ENCODE results near the gene DDX41. TPM values are rescaled to one million over a fixed set of nuclear protein-coding genes. Genes with fewer than 3 reads are reported as not detected.

The DDX41 gene
- total RNA-seq, 3 donors from 2014 or later (not counting 1 experiment from before 2014, with no cell fraction given): 66.6 to 106 (median 78.3) TPM

- intact Hi-C loops (cut with micrococcal nuclease): no loop called here
- Mint-ChIP-seq H3K36me3 (no peaks in the 10 kb centered on the region), H3K27me3 (ENCODE audit: low read depth in 2 of 2) (no peaks in the 10 kb centered on the region), H3K9me3 (no peaks in the 10 kb centered on the region), H3K4me1 (peaks cover 5 to 9% of the 10 kb centered on the region in 2 donors), H3K27ac (no peak overlapping the region), H3K4me3 (no peak overlapping the region)
- Histone ChIP-seq H3K27me3 (ENCODE audit: control insufficient read depth, insufficient read depth, low read length) (no peaks in the 10 kb centered on the region), H3K36me3 (ENCODE audit: control insufficient read depth, insufficient read depth, low read length) (peaks cover 55% of the 10 kb centered on the region), H3K4me3 (ENCODE audit: low read length) (no peak overlapping the region), H3K9me3 (ENCODE audit: control insufficient read depth, insufficient read depth, low read length) (no peaks in the 10 kb centered on the region), H3K4me1 (ENCODE audit: control insufficient read depth, insufficient read depth, low read length) (no peaks in the 10 kb centered on the region), H3K27ac (ENCODE audit: low read length) (no peak overlapping the region)
- ATAC-seq (no peak), DNase-seq (no peak)
- 95% methylated on average over 3 of the region's 3 CpGs for WGBS (ENCODE audit: insufficient coverage)
- TF ChIP-seq, protein P1, sequence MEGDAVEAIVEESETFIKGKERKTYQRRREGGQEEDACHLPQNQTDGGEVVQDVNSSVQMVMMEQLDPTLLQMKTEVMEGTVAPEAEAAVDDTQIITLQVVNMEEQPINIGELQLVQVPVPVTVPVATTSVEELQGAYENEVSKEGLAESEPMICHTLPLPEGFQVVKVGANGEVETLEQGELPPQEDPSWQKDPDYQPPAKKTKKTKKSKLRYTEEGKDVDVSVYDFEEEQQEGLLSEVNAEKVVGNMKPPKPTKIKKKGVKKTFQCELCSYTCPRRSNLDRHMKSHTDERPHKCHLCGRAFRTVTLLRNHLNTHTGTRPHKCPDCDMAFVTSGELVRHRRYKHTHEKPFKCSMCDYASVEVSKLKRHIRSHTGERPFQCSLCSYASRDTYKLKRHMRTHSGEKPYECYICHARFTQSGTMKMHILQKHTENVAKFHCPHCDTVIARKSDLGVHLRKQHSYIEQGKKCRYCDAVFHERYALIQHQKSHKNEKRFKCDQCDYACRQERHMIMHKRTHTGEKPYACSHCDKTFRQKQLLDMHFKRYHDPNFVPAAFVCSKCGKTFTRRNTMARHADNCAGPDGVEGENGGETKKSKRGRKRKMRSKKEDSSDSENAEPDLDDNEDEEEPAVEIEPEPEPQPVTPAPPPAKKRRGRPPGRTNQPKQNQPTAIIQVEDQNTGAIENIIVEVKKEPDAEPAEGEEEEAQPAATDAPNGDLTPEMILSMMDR (IDR thresholded peaks at IDR 0.05): no peak
These were observed 13.9 kb upstream of the DDX41 start for GRCh38 chr5:177530638-177531037.

GRCh38 chr5:177529247-177530203 is 12.8 kb upstream of the DDX41 start:
- DNase-seq (no peak), ATAC-seq (no peak)
- TF ChIP-seq, protein P1 (IDR thresholded peaks at IDR 0.05): no peak
- Mint-ChIP-seq H3K9me3 (no peaks in the 10 kb centered on the region), H3K27ac (no peak overlapping the region), H3K4me3 (no peak overlapping the region), H3K36me3 (no peaks in the 10 kb centered on the region), H3K27me3 (ENCODE audit: low read depth in 2 of 2) (no peaks in the 10 kb centered on the region), H3K4me1 (peaks cover 5 to 9% of the 10 kb centered on the region in 2 donors)
- WGBS (ENCODE audit: insufficient coverage): 95% methylated on average over 12 of the region's 12 CpGs
- Histone ChIP-seq H3K27ac (ENCODE audit: low read length) (no peak overlapping the region), H3K9me3 (ENCODE audit: control insufficient read depth, insufficient read depth, low read length) (no peaks in the 10 kb centered on the region), H3K27me3 (ENCODE audit: control insufficient read depth, insufficient read depth, low read length) (no peaks in the 10 kb centered on the region), H3K4me1 (ENCODE audit: control insufficient read depth, insufficient read depth, low read length) (no peaks in the 10 kb centered on the region), H3K4me3 (ENCODE audit: low read length) (no peak overlapping the region), H3K36me3 (ENCODE audit: control insufficient read depth, insufficient read depth, low read length) (peaks cover 57% of the 10 kb centered on the region)
- intact Hi-C loops (cut with micrococcal nuclease): no loop called here

DNA sequence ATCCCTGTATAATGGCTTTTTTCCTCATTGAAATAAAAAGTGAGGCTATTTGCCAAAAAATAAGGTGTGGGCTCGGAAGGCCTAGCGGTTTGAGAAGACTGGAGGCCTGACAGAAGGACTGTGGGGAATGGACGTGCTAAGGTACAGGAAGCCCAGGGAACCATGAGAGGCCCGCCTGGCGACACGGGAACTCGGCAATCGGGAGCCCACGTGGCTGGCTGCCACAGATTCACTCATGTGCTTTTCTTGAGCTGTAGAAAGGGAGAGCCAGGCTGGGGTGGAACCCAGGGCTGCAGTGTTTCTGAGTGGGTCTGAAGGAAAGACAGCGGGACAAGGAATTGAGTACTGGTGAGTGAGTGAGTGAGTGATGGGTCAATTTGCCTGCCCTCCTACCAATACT is 11.9 kb upstream of the DDX41 start:
- Mint-ChIP-seq H3K27ac (no peak overlapping the region), H3K9me3 (no peaks in the 10 kb centered on the region), H3K4me1 (peaks cover 5 to 9% of the 10 kb centered on the region in 2 donors), H3K4me3 (no peak overlapping the region), H3K36me3 (no peaks in the 10 kb centered on the region), H3K27me3 (ENCODE audit: low read depth in 2 of 2) (no peaks in the 10 kb centered on the region)
- ATAC-seq (no peak), DNase-seq (no peak)
- TF ChIP-seq, protein P1 (IDR thresholded peaks at IDR 0.05): no peak
- Histone ChIP-seq H3K4me1 (ENCODE audit: control insufficient read depth, insufficient read depth, low read length) (no peaks in the 10 kb centered on the region), H3K36me3 (ENCODE audit: control insufficient read depth, insufficient read depth, low read length) (peaks cover 61% of the 10 kb centered on the region), H3K27me3 (ENCODE audit: control insufficient read depth, insufficient read depth, low read length) (no peaks in the 10 kb centered on the region), H3K4me3 (ENCODE audit: low read length) (no peak overlapping the region), H3K9me3 (ENCODE audit: control insufficient read depth, insufficient read depth, low read length) (no peaks in the 10 kb centered on the region), H3K27ac (ENCODE audit: low read length) (no peak overlapping the region)
- intact Hi-C loops (cut with micrococcal nuclease): no loop called here
- WGBS (ENCODE audit: insufficient coverage): 99% methylated on average over 10 of the region's 10 CpGs
